HepG2 (cell line): ENCODE measurements around the gene LAMB4. TPM values are rescaled to one million over a fixed set of nuclear protein-coding genes. Genes with fewer than 3 reads are reported as not detected.

Source experiments
- HDAC1 ChIP-seq: sonication (generic); formaldehyde crosslinking; IDR thresholded peaks from 2 replicates; pipeline ENCODE4 v1.5.1; 2020; ENCODE audit warnings: mild to moderate bottlenecking, missing genetic modification reagents
- KIAA2018 ChIP-seq: sonication (generic); formaldehyde crosslinking; IDR thresholded peaks from 2 replicates; pipeline ENCODE4 v1.5.0; 2020; ENCODE audit warnings: mild to moderate bottlenecking, missing genetic modification reagents, borderline replicate concordance
- MBD4 ChIP-seq: IDR thresholded peaks from 2 replicates; pipeline ENCODE4 v1.6.1; 2012; ENCODE audit warnings: low read length, inconsistent platforms, borderline replicate concordance
- RCOR2 ChIP-seq: IDR thresholded peaks from 2 replicates; pipeline ENCODE4 v1.6.1; 2016; ENCODE audit warnings: missing biosample characterization, missing genetic modification reagents
- SRSF9 ChIP-seq: fragments of 200-400 bp; formaldehyde crosslinking; IDR thresholded peaks from 2 replicates; pipeline ENCODE4 v1.6.1; 2018; ENCODE audit warnings: borderline replicate concordance, mild to moderate bottlenecking, low read depth, low read length; ENCODE audit not compliant: insufficient read depth, poor library complexity, severe bottlenecking
- TBX3 ChIP-seq: fragments of 450-650 bp; IDR thresholded peaks from 2 replicates; pipeline ENCODE4 v1.6.1; 2017; ENCODE audit warnings: antibody characterized with exemption, mild to moderate bottlenecking, inconsistent platforms, borderline replicate concordance
- TCF7L2 ChIP-seq: IDR thresholded peaks from 2 replicates; pipeline ENCODE4 v1.6.1; 2011; ENCODE audit warnings: mild to moderate bottlenecking, low read depth, low read length, moderate library complexity
- ZFP41 ChIP-seq: sonication (generic); formaldehyde crosslinking; IDR thresholded peaks from 2 replicates; pipeline ENCODE4 v1.4.0; 2020; ENCODE audit warnings: mild to moderate bottlenecking, missing genetic modification reagents, borderline replicate concordance
- ZNF12 ChIP-seq: sonication (generic); formaldehyde crosslinking; IDR thresholded peaks from 2 replicates; pipeline ENCODE4 v1.5.0; 2020; ENCODE audit warnings: missing genetic modification reagents
- ZNF296 ChIP-seq: sonication (generic); formaldehyde crosslinking; conservative IDR thresholded peaks from 2 replicates; pipeline ENCODE4 v1.5.0; 2020; ENCODE audit warnings: mild to moderate bottlenecking, missing genetic modification reagents
- ZNF3 ChIP-seq: IDR thresholded peaks from 2 replicates; pipeline ENCODE4 v1.7.0; 2017; ENCODE audit warnings: inconsistent platforms
- ZNF558 ChIP-seq: sonication (generic); formaldehyde crosslinking; IDR thresholded peaks from 2 replicates; pipeline ENCODE4 v1.9.0; 2022; ENCODE audit warnings: mild to moderate bottlenecking, missing genetic modification reagents, borderline replicate concordance
- ZNF83 ChIP-seq: sonication (generic); formaldehyde crosslinking; IDR thresholded peaks from 2 replicates; pipeline ENCODE4 v1.4.0; 2020; ENCODE audit warnings: missing genetic modification reagents, mild to moderate bottlenecking, borderline replicate concordance
- polyA plus RNA-seq, 8 experiments: library from polyadenylated mRNA; depleted of rRNA in 3 of 8; stranded (reverse) in 7 of 8; unstranded in 1 of 8; fragments of >200 nt; fragmentation: Illumina TruSeq in 4 of 8; extraction: Trizol in 4 of 8; gene quantifications; 2 replicates each; pipeline versions ENCODE4 v1.2.1 to v1.2.3, GENCODE V29; 2011 to 2016; ENCODE audit warnings: low read depth in 4 of 8, missing spikeins in 1 of 8, mixed read lengths in 1 of 8; ENCODE audit not compliant: insufficient read depth in 1 of 8
- total RNA-seq, 5 experiments: library from RNA; depleted of rRNA; stranded (reverse); fragments of >200 nt; fragmentation: Illumina TruSeq; extraction: Trizol; gene quantifications; 2 replicates each; pipeline ENCODE4 v1.2.3, GENCODE V29; 2016; ENCODE audit warnings: low read depth in 1 of 5
- TF ChIP-seq, protein P1 (sequence below): sonication (generic); formaldehyde crosslinking; IDR thresholded peaks from 2 replicates; pipeline ENCODE4 v1.8.0; 2022; ENCODE audit warnings: missing genetic modification reagents, mild to moderate bottlenecking, borderline replicate concordance
- TF ChIP-seq, protein P2 (sequence below): sonication (generic); formaldehyde crosslinking; conservative IDR thresholded peaks from 2 replicates; pipeline ENCODE4 v1.4.0; 2020; ENCODE audit warnings: missing genetic modification reagents

LAMB4 gene
- total and polyA plus RNA-seq, 2 of the 13 experiments (the other 11 are each of a cell fraction or from before 2014, with no cell fraction given): 0.05 TPM; not detected in 1

DNA sequence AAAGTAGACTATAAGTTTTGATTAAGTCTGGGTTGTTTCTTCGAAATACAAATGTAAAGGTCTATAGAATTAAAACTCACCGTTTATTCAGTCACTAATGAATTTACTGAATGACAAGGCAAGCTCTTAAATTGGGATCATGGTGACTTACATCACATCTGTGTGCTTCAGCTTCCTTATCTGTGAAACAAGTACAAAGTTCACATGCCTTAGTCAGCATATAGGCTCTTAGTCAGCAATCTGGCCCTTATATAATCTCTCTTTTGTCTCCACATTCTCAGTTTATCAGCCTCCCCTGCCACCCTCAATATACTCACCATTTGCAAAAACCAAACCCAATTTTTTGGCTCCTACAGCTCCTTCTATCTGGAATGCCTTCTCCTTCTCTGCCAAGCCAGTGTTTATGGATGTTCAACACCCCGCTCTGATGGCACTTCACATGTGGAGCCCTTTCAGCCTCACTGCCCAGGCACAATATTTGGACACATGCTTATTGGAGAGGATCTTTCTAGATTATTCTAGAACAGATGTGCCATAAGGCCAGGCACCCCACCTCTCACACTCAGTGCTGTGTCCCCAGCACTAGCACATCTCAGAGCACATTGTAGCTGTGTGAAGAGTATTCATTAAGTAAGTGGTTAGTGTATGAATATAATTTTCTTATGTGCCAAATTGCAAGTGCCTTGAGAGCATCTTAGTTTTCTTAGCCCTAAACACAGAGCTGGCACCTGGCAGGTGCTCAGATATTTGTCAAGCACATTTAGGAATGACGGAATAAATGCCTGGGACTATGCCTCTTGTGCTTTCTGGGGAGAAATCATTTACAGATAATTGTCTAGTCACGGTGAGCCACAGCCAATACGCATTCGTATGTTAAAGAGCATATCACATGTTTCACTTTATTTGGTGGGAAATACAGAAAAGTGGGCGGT lies 117.4 kb downstream of the LAMB4 start (continued):
- TF ChIP-seq KIAA2018 (CRISPR knock-in tag) (no peak), MBD4 (no peak), ZFP41 (CRISPR knock-in tag) (no peak), ZNF83 (CRISPR knock-in tag) (no peak), ZNF12 (CRISPR knock-in tag) (peak; percentile 37; the same call in 1 of the 2 replicates), TCF7L2 (no peak), SRSF9 (no peak), ZNF558 (CRISPR knock-in tag) (no peak), RCOR2 (peak; percentile 68; the same call in 1 of the 2 replicates), HDAC1 (CRISPR knock-in tag) (peak; percentile 63), ZNF3 (CRISPR knock-in tag) (no peak), ZNF296 (CRISPR knock-in tag) (no peak), TBX3 (no peak; the same call in 1 of the 2 replicates)
- TF ChIP-seq, protein P1, sequence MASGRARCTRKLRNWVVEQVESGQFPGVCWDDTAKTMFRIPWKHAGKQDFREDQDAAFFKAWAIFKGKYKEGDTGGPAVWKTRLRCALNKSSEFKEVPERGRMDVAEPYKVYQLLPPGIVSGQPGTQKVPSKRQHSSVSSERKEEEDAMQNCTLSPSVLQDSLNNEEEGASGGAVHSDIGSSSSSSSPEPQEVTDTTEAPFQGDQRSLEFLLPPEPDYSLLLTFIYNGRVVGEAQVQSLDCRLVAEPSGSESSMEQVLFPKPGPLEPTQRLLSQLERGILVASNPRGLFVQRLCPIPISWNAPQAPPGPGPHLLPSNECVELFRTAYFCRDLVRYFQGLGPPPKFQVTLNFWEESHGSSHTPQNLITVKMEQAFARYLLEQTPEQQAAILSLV (CRISPR knock-in tag): no peak
- TF ChIP-seq, protein P2, sequence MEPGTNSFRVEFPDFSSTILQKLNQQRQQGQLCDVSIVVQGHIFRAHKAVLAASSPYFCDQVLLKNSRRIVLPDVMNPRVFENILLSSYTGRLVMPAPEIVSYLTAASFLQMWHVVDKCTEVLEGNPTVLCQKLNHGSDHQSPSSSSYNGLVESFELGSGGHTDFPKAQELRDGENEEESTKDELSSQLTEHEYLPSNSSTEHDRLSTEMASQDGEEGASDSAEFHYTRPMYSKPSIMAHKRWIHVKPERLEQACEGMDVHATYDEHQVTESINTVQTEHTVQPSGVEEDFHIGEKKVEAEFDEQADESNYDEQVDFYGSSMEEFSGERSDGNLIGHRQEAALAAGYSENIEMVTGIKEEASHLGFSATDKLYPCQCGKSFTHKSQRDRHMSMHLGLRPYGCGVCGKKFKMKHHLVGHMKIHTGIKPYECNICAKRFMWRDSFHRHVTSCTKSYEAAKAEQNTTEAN (CRISPR knock-in tag): no peak
